GM20000 (cell line): ENCODE data around the gene PRCC.

ENCODE experiments used
- DNase-seq: peaks from one replicate; pipeline ENCODE4 v3.0.0; 2012; ENCODE audit warnings: low spot score
- CTCF ChIP-seq: IDR thresholded peaks from 2 replicates; pipeline ENCODE4 v1.5.1; 2012; ENCODE audit warnings: mild to moderate bottlenecking, control low read depth; ENCODE audit errors: extremely low read depth, missing control alignments

Gene PRCC

GRCh38 chr1:156806512-156807440, 39.4 kb downstream of the PRCC start:
- no peak for DNase-seq
- no peak for TF ChIP-seq CTCF

GRCh38 chr1:156807627-156808026, 40.3 kb downstream of the PRCC start:
- no peak for DNase-seq
- no peak for TF ChIP-seq CTCF

- no peak for TF ChIP-seq CTCF
- DNase-seq, result no peak
Measured at GRCh38 chr1:156808186-156809030, 41.1 kb downstream of the PRCC start.

GRCh38 chr1:156809281-156809680, 41.9 kb downstream of the PRCC start:
- no peak for TF ChIP-seq CTCF

GRCh38 chr1:156809711-156810366, 42.5 kb downstream of the PRCC start:
- no peak for DNase-seq
- TF ChIP-seq CTCF, result no peak

More at GRCh38 chr1:156809281-156809680, 41.9 kb downstream of the PRCC start:
- DNase-seq, result no peak

- no peak for DNase-seq
- TF ChIP-seq CTCF, result no peak
Measured at GRCh38 chr1:156811168-156811567, 43.8 kb downstream of the PRCC start.
